Measurements from ENCODE around the gene TMEM14A.

- no peak for TF ChIP-seq POLR2A (IDR thresholded peaks at IDR 0.05; ENCODE audit: low read depth, low read length)
- TF ChIP-seq POU2F2 (IDR thresholded peaks at IDR 0.05; ENCODE audit: low read depth, low read length) = no peak
- TF ChIP-seq POLR2AphosphoS5 (IDR thresholded peaks at IDR 0.05; ENCODE audit: low read depth, low read length) = no peak
Observed at GRCh38 chr6:52666071-52666470, 4.8 kb upstream of the TMEM14A start.

All from GM12891 (cell line).